GM10266 (cell line): ENCODE results near the gene MAOA.

ENCODE experiments used
- DNase-seq: peaks from one replicate; pipeline ENCODE4 v3.0.0; 2012; ENCODE audit errors: extremely low spot score
- TF ChIP-seq, protein P1 (sequence below): IDR thresholded peaks from 2 replicates; pipeline ENCODE4 v1.5.1; 2012; ENCODE audit warnings: mild to moderate bottlenecking, low read depth; ENCODE audit not compliant: control insufficient read depth, insufficient read depth; ENCODE audit errors: missing control alignments

MAOA gene

DNA sequence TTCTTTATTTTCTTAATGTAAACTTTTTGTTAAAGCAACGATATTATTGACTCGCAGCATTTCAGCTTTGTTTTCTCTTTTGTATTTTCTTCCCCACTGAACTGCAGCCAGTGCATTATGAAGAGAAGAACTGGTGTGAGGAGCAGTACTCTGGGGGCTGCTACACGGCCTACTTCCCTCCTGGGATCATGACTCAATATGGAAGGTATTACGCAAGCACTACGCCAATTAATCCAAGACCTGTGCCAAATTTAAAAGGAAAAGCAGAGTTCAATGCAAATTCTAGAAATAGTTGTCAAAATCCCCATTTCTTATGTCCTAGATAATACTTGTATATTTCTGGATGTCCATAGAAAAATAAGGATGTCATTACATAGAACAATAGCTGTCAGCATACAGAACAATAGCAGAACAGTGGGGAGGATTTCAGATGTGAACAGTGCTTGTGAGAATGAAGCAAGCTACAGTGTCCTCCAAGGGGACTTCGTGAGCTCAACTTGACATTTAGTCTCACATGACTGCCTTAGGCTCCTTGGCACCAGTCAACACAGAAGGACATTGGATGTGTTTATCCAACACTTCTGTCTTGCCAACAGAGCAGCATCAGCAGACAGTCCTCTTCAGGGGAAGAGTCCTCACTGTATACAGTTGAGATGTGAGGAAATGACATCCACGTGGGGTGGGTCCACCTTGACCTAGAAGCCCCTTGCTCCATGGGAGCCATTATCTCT is 85.9 kb downstream of the MAOA start:
- TF ChIP-seq, protein P1, sequence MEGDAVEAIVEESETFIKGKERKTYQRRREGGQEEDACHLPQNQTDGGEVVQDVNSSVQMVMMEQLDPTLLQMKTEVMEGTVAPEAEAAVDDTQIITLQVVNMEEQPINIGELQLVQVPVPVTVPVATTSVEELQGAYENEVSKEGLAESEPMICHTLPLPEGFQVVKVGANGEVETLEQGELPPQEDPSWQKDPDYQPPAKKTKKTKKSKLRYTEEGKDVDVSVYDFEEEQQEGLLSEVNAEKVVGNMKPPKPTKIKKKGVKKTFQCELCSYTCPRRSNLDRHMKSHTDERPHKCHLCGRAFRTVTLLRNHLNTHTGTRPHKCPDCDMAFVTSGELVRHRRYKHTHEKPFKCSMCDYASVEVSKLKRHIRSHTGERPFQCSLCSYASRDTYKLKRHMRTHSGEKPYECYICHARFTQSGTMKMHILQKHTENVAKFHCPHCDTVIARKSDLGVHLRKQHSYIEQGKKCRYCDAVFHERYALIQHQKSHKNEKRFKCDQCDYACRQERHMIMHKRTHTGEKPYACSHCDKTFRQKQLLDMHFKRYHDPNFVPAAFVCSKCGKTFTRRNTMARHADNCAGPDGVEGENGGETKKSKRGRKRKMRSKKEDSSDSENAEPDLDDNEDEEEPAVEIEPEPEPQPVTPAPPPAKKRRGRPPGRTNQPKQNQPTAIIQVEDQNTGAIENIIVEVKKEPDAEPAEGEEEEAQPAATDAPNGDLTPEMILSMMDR, result no peak
- DNase-seq, result no peak

DNA sequence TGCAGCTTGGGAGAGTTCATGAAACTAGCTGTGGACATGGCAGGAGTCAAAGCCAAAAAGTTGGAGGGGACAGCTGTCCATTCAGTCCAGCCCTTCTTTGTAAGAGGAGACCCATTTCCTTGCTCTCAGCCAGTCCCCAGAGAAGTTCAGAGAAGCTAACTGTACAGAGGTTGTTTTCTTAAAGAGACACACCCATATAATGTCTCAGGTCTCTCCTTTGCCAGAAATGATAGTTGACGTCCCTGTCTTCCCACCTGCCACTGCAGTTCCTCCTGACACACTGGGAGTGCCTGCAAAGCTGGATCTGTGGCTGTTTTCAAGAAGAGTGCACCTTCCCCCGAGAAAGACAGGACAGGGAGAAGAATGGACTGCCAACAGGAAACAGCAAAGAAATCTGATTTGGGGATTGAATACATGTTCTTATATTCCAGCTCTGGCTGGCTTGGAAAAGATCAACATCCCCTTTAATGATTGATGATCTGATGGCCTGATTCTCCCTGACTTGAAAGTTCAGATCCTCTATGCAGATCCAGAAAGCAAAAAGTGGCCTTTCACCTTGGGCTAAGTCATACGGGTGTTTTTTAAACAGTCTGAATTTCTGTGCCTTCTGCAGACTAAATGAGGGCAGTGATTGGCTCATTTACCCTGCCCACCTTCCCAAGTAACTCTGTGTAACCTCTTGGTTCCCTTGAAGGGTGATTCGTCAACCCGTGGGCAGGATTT is 87.2 kb downstream of the MAOA start:
- TF ChIP-seq, protein P1, result no peak
- DNase-seq, result no peak

DNA sequence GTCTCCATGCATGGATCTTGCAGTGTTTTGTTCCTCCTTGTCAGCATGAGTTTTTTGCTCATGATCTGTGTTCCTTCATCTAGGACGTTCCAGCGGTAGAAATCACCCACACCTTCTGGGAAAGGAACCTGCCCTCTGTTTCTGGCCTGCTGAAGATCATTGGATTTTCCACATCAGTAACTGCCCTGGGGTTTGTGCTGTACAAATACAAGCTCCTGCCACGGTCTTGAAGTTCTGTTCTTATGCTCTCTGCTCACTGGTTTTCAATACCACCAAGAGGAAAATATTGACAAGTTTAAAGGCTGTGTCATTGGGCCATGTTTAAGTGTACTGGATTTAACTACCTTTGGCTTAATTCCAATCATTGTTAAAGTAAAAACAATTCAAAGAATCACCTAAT is 88.2 kb downstream of the MAOA start:
- no peak for DNase-seq
- TF ChIP-seq, protein P1, result no peak

DNA sequence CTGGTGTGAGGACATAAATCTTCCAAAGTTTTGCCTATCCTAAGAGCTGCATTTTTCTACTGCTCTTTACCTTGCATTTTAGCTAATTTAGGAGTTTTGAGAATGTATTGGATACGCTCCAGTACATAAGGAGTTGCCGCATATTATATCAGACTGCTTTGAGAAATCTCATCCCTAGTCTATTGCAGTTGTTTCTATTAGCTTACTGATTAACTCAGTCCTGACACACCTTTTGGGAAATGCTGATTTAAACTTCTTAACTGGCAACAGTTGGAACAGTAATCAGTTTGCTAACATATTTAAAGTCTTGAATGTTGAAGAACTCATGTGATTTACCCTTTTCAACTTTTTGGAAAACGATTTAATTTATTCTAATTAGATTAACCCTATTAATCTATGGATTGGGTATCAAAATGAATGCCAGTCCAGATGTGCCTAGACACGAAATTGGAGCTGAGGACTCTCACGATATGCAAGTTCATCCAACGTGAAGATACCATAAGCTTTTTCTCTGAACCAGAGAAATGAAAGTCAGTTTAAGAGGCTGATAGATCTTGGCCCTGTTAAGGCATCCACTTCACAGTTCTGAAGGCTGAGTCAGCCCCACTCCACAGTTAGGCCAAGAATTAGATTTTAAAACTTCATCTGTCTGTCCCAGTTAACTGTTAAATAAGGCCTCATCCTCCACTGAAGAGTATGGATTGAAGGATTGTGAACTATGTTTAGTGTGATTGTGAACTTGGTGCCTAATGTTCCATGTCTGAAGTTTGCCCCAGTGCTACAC is 90.0 kb downstream of the MAOA start:
- no peak for DNase-seq

DNA sequence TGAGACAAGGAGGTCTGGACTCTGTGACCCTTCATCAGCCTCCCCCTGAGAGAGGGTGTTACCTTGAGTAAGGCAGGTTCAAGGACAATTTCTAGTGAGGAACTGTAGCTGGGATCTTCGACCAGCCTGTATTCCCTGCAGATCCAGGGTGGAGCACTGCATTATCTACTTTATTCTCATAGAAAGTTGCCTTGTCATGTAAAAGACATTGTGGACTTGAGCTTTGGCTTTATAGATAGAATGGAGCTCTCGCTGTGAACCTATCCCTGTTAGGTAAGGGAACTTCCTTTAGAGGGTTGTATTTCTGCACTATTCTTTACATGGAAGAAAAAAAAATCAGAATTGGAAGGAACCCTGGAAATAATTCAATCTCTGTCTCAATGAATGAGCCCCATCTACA is 91.4 kb downstream of the MAOA start:
- DNase-seq, result no peak
- TF ChIP-seq, protein P1, result no peak

More for the DNA sequence above, 90.0 kb downstream of the MAOA start:
- TF ChIP-seq, protein P1, result no peak

DNA sequence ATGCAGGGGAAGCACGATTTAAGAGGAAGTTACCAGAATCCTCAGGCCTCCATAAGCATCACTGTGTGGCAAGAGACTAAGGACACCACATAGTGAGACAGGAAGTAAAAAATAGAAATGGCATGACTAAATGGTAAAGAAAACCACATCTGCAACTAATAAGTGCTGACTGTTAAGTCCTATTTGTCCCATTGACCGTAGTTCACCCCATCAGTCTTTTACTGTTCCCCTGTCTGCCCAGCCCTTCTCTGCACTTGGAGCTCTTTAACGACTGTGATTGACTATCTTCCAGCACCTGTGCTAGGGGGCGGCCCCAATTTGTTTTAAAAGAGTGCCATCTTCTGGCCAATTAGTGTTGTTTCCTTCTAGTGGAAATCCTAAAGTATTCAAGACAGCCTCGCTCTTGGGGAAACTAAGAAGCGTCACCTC is 94.2 kb downstream of the MAOA start:
- TF ChIP-seq, protein P1, result peak; percentile 21
- peak; percentile 15 for DNase-seq
